Measurements from ENCODE around the gene POLH. TPM values are rescaled to one million over a fixed set of nuclear protein-coding genes. Genes with fewer than 3 reads are reported as not detected.

The POLH gene
- total RNA-seq, 6 experiments from 2014 or later = 5.1 to 9.3 (median 6.8) TPM

DNA sequence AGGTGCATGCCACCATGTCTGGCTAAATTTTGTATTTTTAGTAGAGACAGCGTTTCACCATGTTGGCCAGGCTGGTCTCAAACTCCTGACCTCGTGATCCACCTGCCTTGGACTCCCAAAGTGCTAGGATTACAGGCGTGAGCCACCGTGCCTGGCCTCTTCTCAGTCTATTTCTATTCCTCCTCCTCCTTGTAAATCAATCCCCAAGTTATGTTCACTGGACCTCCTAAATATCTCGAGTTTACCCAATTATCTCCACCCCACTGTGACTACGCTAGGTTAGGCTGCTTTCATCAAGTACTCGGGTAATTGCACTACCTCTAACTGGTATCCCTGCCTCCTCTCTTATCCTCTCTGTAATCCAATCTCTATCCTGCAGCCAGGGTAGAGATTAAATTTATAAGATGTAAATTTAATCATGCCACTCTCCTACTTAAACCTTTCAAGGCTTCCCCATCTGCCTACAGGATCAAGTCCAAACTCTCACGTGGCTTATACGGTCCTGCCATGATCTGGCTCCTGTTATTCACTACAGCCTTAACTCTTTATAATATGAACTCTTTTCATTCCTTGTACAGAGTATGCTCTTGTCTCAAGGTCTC lies 58.8 kb downstream of the POLH start:
- no peak overlapping the region for H3K4me3 ChIP-seq
- DNase-seq (peak in 1 of 3 donors; percentile 12), ATAC-seq (no peak)
- intact Hi-C loops (cut with DNase I) = no loop called here
- WGBS (ENCODE audit: insufficient coverage, low coverage, low lambda C conversion rate, missing lambda C conversion rate) = 69% methylated on average over 8 of the region's 9 CpGs
- H3K9me3 ChIP-seq = no peaks in the 10 kb centered on the region
- H3K27ac ChIP-seq = no peak overlapping the region
- no peaks in the 10 kb centered on the region for H3K27me3 ChIP-seq
- TF ChIP-seq POLR2A (IDR thresholded peaks at IDR 0.05) (no peak), CTCF (IDR thresholded peaks at IDR 0.05) (no peak)
- peaks cover 0 to 20% (median 2%) of the 10 kb centered on the region in 4 donors for H3K4me1 ChIP-seq
- peaks cover 0 to 16% (median 2%) of the 10 kb centered on the region in 4 donors for H3K36me3 ChIP-seq

DNA sequence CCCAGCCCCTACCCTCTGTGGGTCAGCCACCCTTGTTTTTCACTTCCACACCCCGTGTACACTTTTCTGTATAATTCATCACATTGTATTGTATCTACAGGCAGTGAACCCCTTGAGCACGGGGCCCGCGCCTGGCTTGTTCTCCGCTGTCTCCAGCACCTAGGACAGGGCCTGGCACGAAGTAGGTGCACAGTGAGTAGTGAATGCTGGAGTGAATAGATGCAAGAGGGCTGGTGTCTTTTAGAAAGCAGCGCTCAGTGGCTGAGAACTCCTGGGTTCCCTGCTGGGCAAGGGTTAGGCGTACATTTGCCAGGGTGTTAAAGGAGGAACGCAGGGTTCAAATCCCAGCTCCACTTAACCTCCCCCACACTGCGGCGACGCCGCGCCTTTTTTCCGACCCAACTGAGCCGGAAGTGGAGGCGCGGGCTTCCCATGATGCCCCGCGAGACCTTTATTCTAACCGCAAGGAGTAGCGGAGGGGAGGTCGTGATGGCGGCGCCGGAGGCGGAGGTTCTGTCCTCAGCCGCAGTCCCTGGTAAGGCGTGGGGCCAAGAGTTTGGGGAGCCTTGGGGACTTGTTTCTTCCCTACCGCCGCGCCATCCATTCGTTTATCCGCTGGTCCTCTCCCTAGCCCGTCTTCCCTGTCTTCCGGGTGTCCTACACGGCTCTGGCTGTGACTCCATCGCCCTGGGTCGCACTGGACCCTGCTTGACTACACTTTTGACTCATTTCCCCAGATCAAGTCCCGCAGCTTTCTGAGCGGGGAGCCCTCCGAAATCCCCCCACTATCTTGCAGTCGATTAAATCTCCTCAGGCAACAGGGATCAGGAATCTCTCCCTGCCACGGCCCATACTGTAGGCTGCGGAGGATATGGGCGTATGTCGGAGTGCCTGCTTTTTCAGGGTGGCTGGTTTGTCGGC lies 59.7 kb downstream of the POLH start, which contains the start of gene MAD2L1BP:
Gene MAD2L1BP (plus strand): TSS at position 454 of the 921 bp plus-strand sequence. CDS start 36 bp downstream, at position 490.
- 8% methylated on average over 30 of the region's 48 CpGs for WGBS (ENCODE audit: insufficient coverage, low coverage, low lambda C conversion rate, missing lambda C conversion rate)
- intact Hi-C loops (cut with DNase I) = no loop called here
- TF ChIP-seq POLR2A (IDR thresholded peaks at IDR 0.05) (peak; percentile 81), CTCF (IDR thresholded peaks at IDR 0.05) (no peak)
- Histone ChIP-seq H3K4me1 (peaks cover 0 to 16% (median 0%) of the 10 kb centered on the region in 4 donors), H3K9me3 (no peaks in the 10 kb centered on the region), H3K27ac (peak within 1 kb of the TSS; percentile 58 to 72 (median 69)), H3K27me3 (no peaks in the 10 kb centered on the region), H3K4me3 (peak within 1 kb of the TSS; percentile 66 to 96 (median 79)), H3K36me3 (peaks cover 0 to 25% (median 6%) of the 10 kb centered on the region in 4 donors)
- DNase-seq = peak; percentile 85 to 90 (median 90)
- ATAC-seq = peak; percentile 89 to 96 (median 92)

DNA sequence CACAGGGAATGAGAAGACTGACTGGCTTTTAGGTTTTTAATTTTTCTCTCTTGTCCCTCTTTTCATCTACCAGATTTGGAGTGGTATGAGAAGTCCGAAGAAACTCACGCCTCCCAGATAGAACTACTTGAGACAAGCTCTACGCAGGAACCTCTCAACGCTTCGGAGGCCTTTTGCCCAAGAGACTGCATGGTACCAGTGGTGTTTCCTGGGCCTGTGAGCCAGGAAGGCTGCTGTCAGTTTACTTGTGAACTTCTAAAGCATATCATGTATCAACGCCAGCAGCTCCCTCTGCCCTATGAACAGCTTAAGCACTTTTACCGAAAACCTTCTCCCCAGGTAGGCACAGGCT lies 60.3 kb downstream of the POLH start:
- DNase-seq = no peak

More for the DNA sequence above, 60.3 kb downstream of the POLH start:
- Histone ChIP-seq H3K4me3 (peak overlapping the region; percentile 66 to 96 (median 79)), H3K27me3 (no peaks in the 10 kb centered on the region), H3K9me3 (no peaks in the 10 kb centered on the region), H3K36me3 (peaks cover 0 to 30% (median 10%) of the 10 kb centered on the region in 4 donors), H3K27ac (peak overlapping the region in 2 of 3 donors; percentile 58 to 69), H3K4me1 (peaks cover 0 to 16% (median 0%) of the 10 kb centered on the region in 4 donors)
- TF ChIP-seq POLR2A (IDR thresholded peaks at IDR 0.05) = no peak
- no peak for TF ChIP-seq CTCF (IDR thresholded peaks at IDR 0.05)
- 10% methylated on average over 7 of the region's 7 CpGs for WGBS (ENCODE audit: insufficient coverage, low coverage, low lambda C conversion rate, missing lambda C conversion rate)
- peak in 2 of 4 donors; percentile 4 to 8 for ATAC-seq
- intact Hi-C loops (cut with DNase I) = no loop called here

Data from right lobe of liver (tissue), 6 donors.